DOHH2 (cell line): Measurements from ENCODE around the gene CLCN6.

Source experiments
- H3F3A ChIP-seq: fragments of 200-600 bp; sonication (generic), shearing (Covaris generic); 2 replicates; pipeline ENCODE4 v1.6.0; 2016; ENCODE audit warnings: antibody characterized with exemption, mild to moderate bottlenecking; ENCODE audit not compliant: control insufficient read depth, insufficient read depth
- H3K27ac ChIP-seq: fragments of 200-600 bp; sonication (generic); 2 replicates; pipeline ENCODE4 v1.5.1; 2014; ENCODE audit warnings: low read depth, mild to moderate bottlenecking, low read length, moderate library complexity
- H3K27me3 ChIP-seq: fragments of 200-600 bp; sonication (generic); 2 replicates; pipeline ENCODE4 v1.6.1; 2014; ENCODE audit warnings: mild to moderate bottlenecking, low read length, mixed read lengths; ENCODE audit not compliant: control insufficient read depth
- H3K36me3 ChIP-seq: fragments of 200-600 bp; sonication (generic); 2 replicates; pipeline ENCODE4 v1.6.1; 2014; ENCODE audit warnings: mild to moderate bottlenecking, low read length, moderate library complexity, mixed read lengths; ENCODE audit not compliant: control insufficient read depth
- H3K4me1 ChIP-seq: fragments of 200-600 bp; sonication (generic); 2 replicates; pipeline ENCODE4 v1.6.1; 2014; ENCODE audit warnings: mild to moderate bottlenecking, low read length, mixed read lengths; ENCODE audit not compliant: control insufficient read depth
- H3K4me2 ChIP-seq: fragments of 200-600 bp; sonication (generic); 2 replicates; pipeline ENCODE4 v1.6.0; 2014; ENCODE audit warnings: mild to moderate bottlenecking, low read length, moderate library complexity
- H3K4me3 ChIP-seq: fragments of 200-600 bp; sonication (generic); 2 replicates; pipeline ENCODE4 v1.5.1; 2014; ENCODE audit warnings: mild to moderate bottlenecking, low read length, mixed read lengths
- H3K79me2 ChIP-seq: fragments of 200-600 bp; sonication (generic); 2 replicates; pipeline ENCODE4 v1.6.1; 2014; ENCODE audit warnings: mild to moderate bottlenecking, low read length, mixed read lengths; ENCODE audit not compliant: control insufficient read depth
- H3K9me2 ChIP-seq: fragments of 200-600 bp; sonication (generic); replicated peaks from 2 replicates; pipeline ENCODE4 v1.6.1; 2014; ENCODE audit warnings: mild to moderate bottlenecking, low read length, mixed read lengths; ENCODE audit not compliant: control insufficient read depth
- H3K9me3 ChIP-seq: fragments of 200-600 bp; sonication (generic); 2 replicates; pipeline ENCODE4 v1.6.1; 2014; ENCODE audit warnings: antibody characterized with exemption, low read length, mixed read lengths; ENCODE audit not compliant: control insufficient read depth, insufficient read depth
- H4K20me1 ChIP-seq: fragments of 200-600 bp; sonication (generic); 2 replicates; pipeline ENCODE4 v1.6.0; 2014; ENCODE audit warnings: low read depth, mild to moderate bottlenecking, antibody characterized with exemption, low read length, moderate library complexity; ENCODE audit not compliant: control insufficient read depth, insufficient read depth
- CTCF ChIP-seq: fragments of 200-600 bp; sonication (generic); IDR thresholded peaks from one replicate; pipeline ENCODE4 v1.5.1; 2014; ENCODE audit warnings: antibody characterized with exemption, mild to moderate bottlenecking, low read depth, low read length; ENCODE audit not compliant: poor library complexity, severe bottlenecking
- EZH2phosphoT487 ChIP-seq: fragments of 200-600 bp; sonication (generic); IDR thresholded peaks from 2 replicates; pipeline ENCODE4 v1.6.1; 2017; ENCODE audit warnings: borderline replicate concordance, mild to moderate bottlenecking, antibody characterized with exemption, low read length, moderate library complexity, mixed read lengths

CLCN6 gene

GRCh38 chr1:11878081-11878890 is 72.3 kb downstream of the CLCN6 start:
- Histone ChIP-seq H3K4me3 (no peak overlapping the region), H3K27me3 (peaks cover 31% of the 10 kb centered on the region), H3K36me3 (no peaks in the 10 kb centered on the region), H3K27ac (no peak overlapping the region), H3F3A (no peaks in the 10 kb centered on the region), H3K4me2 (no peak overlapping the region), H3K9me2 (no peaks in the 10 kb centered on the region), H4K20me1 (no peaks in the 10 kb centered on the region), H3K4me1 (peaks cover 5% of the 10 kb centered on the region; the same call in 1 of the 2 replicates), H3K9me3 (no peaks in the 10 kb centered on the region), H3K79me2 (no peaks in the 10 kb centered on the region)
- no peak for TF ChIP-seq EZH2phosphoT487
- TF ChIP-seq CTCF, result no peak

- Histone ChIP-seq H3K36me3 (no peaks in the 10 kb centered on the region), H3K4me1 (peaks cover 5% of the 10 kb centered on the region; the same call in 1 of the 2 replicates), H3K4me3 (no peak overlapping the region), H3K27me3 (peaks cover 34% of the 10 kb centered on the region), H3F3A (no peaks in the 10 kb centered on the region), H3K79me2 (no peaks in the 10 kb centered on the region), H3K9me3 (no peaks in the 10 kb centered on the region), H3K27ac (no peak overlapping the region), H3K9me2 (no peaks in the 10 kb centered on the region), H3K4me2 (no peak overlapping the region), H4K20me1 (no peaks in the 10 kb centered on the region)
- TF ChIP-seq CTCF (no peak), EZH2phosphoT487 (no peak)
Observed at GRCh38 chr1:11878891-11879190, 72.8 kb downstream of the CLCN6 start.

- H3K4me1 ChIP-seq, result peaks cover 5% of the 10 kb centered on the region; the same call in 1 of the 2 replicates
- H4K20me1 ChIP-seq, result no peaks in the 10 kb centered on the region
Observed at GRCh38 chr1:11879311-11880180, 73.6 kb downstream of the CLCN6 start.

More at GRCh38 chr1:11879311-11880180, 73.6 kb downstream of the CLCN6 start:
- TF ChIP-seq EZH2phosphoT487, result no peak
- no peak for TF ChIP-seq CTCF
- Histone ChIP-seq H3K27ac (no peak overlapping the region), H3K4me3 (no peak overlapping the region), H3K36me3 (no peaks in the 10 kb centered on the region), H3K9me3 (no peaks in the 10 kb centered on the region), H3K9me2 (no peaks in the 10 kb centered on the region), H3K4me2 (no peak overlapping the region), H3K79me2 (no peaks in the 10 kb centered on the region), H3F3A (no peaks in the 10 kb centered on the region), H3K27me3 (peaks cover 34% of the 10 kb centered on the region)
